NCI-H2081 treated with DMSO at 0.1 percent for 48 hours (cell line): Measurements from ENCODE around the gene RASSF6.
"Not testable (repeated sequence)": the region's sequence is repeated elsewhere in the genome, so short reads cannot be mapped to it uniquely, and the experiment has no call there.

ENCODE experiments used
- DNase-seq: peaks from one replicate; lab custom pipeline; 2025; lab: John Stamatoyannopoulos, UW

RASSF6 gene

DNA sequence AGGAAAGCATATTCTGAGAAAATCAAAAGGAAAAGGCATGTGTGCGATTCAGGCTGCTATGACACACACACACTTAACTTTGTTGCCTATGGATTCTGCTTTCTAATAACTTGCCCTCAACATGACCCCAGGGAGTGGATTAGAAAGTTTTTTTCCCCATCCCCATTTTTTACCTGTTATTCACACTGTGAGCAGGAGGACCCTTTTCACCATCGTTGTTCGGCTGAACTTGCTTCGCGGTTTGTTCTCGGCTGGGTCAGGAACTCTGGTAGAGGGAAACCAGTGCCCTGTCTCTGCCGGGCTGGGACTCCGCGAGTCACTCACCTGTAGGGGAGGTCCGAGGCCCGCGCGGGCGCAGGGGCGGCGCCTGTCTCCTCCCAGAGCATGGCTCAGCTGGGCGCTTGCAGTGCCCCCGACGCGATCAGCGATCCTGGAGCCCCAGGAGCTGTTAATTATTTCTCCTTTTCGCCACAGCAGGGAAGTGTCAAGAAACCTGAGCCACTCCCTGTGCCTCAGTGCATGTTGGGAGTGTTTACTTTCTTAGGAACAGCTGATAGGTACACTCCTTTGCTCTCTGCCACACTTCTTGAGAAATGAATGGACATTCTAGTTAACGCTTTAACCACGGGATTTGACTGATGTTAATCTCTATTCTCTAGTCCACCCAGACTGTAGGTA, at the start of gene RASSF6:
RASSF6 (minus strand) TSS at position 322 of the 678 bp plus-strand sequence. CDS start 8,641 bp downstream, outside the sequence.
- no peak for DNase-seq

- DNase-seq: no peak
Measured at GRCh38 chr4:73669410-73670183, 49.4 kb upstream of the RASSF6 start.

GRCh38 chr4:73668782-73669201, 48.6 kb upstream of the RASSF6 start:
- DNase-seq: no peak

- DNase-seq: not testable (repeated sequence)
Measured at GRCh38 chr4:73665924-73666323, 45.7 kb upstream of the RASSF6 start.

- DNase-seq: no peak
Measured at GRCh38 chr4:73664470-73664869, 44.2 kb upstream of the RASSF6 start.

- no peak for DNase-seq
Measured at GRCh38 chr4:73663576-73663975, 43.3 kb upstream of the RASSF6 start.

DNA sequence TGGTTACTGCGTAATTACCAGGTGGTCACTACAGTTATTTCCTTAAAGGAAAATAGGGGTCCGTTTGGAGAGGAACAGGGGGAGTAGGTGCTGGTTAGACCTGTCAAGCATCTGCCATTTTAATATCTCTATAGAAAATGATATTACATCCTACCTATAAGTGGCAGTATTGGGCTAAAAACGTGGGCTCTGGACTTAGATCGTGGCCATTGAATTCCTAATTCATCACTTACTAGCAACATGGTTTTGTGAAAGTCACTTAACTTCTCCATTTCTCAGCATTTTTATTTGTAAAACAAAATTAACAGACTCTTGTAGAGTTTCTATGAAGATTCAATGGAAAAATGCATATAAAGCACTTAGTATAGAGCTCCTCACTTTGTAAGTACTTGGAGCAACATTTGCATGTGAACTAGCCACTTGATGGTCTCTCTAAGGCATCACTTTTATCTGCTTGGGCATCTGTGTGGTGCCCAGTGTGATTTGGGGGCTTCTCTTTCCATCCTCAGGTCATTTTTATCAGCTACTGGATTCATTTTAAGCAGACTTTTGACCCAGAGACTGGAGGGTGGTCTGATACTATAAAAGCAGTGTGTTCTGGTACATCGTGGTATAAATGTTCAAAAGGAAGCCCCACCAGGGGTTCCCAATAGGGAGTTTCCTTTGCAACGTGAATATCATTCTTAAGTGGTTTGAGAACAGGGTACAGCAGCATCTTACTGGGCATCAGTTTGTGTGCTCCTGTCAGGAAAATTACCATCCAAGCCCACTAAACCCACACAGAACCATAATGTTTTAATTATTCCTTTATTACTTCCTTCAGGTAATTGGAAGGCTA, 42.7 kb upstream of the RASSF6 start:
- peak; percentile 36 for DNase-seq

- no peak for DNase-seq
Measured at GRCh38 chr4:73661646-73662119, 41.4 kb upstream of the RASSF6 start.

GRCh38 chr4:73660808-73661207, 40.6 kb upstream of the RASSF6 start:
- no peak for DNase-seq

- DNase-seq: peak; percentile 65
Measured at GRCh38 chr4:73653695-73654106, 33.5 kb upstream of the RASSF6 start.

DNA sequence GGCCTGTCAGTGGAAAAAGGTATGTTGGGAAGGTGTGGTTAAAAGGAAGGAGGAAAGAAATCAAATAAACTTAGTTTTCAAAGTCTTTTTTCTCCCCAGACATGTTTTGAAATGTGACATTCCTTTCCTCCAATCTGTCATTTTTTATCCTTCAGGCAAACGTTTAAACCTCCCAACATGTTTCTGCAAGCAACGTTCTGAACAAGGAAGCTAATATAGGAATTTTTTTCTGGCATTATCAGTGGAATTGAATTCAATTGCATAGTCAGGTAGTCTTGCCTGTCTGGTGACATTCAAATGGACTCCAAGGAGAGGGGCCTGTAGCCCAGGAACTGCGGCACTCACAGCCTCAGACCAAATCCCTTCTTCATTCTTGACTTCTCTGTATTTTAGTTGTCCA, 30.0 kb upstream of the RASSF6 start:
- no peak for DNase-seq

- peak; percentile 25 for DNase-seq
Measured at GRCh38 chr4:73648478-73648877, 28.2 kb upstream of the RASSF6 start.

GRCh38 chr4:73646117-73646516, 25.9 kb upstream of the RASSF6 start:
- no peak for DNase-seq

DNA sequence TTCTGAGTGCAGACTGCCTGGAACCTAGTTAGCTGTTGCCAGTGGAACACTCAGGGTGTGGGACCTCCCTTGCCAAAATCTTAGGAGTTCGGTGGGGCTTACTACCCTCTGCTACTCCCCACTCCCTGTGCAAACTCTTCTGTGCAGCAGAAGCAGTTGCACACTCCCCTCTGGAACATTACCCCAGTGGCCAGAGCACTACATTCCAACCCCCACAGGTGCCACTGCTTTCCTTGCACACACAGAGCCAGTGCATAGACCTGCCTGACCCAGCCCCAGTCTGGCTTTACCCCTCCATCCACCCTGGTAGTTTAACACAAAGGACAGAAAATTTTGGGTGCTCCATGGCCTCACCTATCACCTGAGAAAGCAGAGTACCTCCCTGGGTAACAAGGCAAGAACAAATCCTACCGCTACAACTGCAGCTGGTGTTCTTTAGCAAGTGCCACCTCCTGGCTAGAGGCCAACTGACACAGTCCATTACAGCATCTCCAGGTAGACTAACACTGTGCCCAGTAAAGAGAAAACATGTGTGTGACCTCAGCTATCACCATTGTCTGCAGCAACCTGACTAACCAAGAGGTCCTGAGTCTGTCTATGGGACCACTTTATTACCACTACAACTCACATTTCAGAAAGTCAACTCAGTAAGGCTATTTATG, 11.5 kb upstream of the RASSF6 start:
- DNase-seq: no peak

DNA sequence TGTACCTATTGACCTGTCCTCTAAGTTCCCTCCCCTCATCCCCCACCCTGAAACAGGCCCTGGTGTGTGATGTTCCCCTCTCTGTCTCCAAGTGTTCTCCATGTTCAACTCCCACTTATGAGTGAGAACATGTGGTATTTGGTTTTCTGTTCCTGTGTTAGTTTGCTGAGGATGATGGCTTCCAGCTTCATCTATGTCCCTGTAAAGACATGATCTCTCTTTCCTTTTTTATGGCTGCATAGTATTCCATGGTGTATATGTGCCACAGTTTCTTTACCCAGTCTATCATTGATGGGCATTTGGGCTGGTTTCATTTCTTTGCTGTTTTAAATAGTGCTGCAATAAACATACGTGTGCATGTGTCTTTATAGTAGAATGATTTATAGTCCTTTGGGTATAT, 8.6 kb upstream of the RASSF6 start:
- not testable (repeated sequence) for DNase-seq

GRCh38 chr4:73621357-73621756, 1.1 kb upstream of the RASSF6 start:
- no peak for DNase-seq

DNA sequence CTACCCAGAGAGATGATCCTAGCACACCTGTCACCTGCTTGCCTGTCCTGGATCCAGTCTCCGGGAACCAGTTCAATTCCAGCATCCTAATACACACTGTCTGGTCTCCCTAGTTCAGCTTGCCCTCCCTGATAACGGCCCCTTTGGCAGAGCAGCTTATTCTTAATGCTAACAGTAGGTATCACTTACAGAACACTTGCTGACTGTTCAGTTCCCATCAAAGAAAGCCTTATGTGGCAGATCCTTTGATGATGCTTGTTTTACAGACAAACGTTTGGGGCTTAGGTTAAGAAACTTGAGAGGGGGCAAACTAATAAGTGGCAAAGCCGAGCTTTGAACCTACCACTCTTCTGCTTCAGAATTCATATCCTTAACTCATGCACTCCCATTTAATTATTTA, 890 bp downstream of the RASSF6 start:
- DNase-seq: no peak

DNA sequence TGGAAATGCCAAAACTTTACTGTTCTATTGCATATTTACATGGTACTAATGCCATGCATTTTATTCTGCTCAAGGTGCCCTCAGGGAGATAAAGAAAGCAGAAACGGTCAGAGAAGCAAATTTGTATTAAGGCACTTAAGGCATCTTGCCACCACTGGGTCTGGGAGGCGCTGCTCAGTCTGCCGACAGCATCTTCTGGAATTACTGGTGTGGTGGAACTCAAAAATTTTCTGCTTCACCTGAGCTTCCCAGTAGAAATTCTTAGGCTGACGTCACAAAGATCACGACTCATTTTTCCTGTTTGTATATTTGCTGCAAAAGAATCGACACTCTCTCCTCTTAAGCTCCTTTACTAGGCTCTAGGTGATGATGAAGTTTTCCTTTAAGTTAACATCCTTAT, 3.0 kb downstream of the RASSF6 start:
- no peak for DNase-seq

DNA sequence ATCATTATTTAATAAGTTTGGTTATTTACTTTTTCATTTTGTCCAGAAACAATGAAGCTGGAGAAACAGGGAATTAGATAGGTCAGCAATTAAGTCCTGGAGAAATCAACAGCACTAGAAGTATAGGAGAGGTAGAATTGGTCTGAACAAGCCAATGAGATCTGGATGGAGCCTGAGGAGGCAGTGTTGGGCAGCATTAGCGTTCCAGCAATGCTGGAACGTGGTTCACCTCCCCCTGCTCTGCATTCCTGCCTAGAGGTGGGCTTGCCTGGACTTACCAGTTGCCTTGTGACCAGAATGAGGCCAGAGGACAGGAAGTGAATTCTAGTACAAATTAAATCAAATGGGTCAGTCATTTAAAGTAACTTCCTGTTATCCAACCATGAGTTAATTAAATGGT, 4.6 kb downstream of the RASSF6 start:
- no peak for DNase-seq

GRCh38 chr4:73614311-73614867, 5.8 kb downstream of the RASSF6 start:
- DNase-seq: no peak

DNA sequence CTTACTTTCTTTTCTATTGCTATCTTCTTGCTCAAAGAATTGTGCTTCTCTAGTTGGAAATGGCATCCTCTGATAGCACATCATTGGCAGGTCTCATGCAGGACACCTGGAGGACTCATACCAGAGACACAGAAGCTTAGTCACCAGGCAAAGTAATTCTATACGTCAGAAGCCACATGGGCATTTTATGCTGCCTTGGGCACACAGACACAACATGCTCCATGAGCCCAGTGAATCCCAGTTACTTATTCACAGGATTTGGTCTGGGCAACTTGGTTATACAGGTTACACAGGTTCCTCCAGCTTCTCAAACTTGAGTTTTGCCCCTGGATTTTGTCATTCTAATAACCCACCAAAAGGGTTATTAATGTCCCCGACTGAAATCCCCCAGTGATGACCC, 7.1 kb downstream of the RASSF6 start:
- DNase-seq: no peak

GRCh38 chr4:73612032-73612431, 8.2 kb downstream of the RASSF6 start:
- DNase-seq: no peak
